Mononuclear cell (primary cell): ENCODE data around the gene SIMC1. TPM values are rescaled to one million over a fixed set of nuclear protein-coding genes. Genes with fewer than 3 reads are reported as not detected.

Experiments used
- H3K27me3 ChIP-seq: 2 replicates; pipeline ENCODE4 v1.6.0; 2011; ENCODE audit warnings: low read length, control low read depth; ENCODE audit not compliant: insufficient read depth
- H3K4me1 ChIP-seq: 2 replicates; pipeline ENCODE4 v1.5.1; 2011; ENCODE audit warnings: mild to moderate bottlenecking, low read length, control low read depth; ENCODE audit not compliant: insufficient read depth
- H3K4me3 ChIP-seq: 2 replicates; pipeline ENCODE4 v1.5.1; 2011; ENCODE audit warnings: mild to moderate bottlenecking, low read length, moderate library complexity
- H3K9me3 ChIP-seq: 2 replicates; pipeline ENCODE4 v1.5.1; 2011; ENCODE audit warnings: low read depth, mild to moderate bottlenecking, control low read depth, low read length
- total RNA-seq: library from RNA; depleted of rRNA; stranded (reverse); fragments of >200 nt; gene quantifications from one replicate; pipeline ENCODE4 v1.2.3, GENCODE V29; 2012

SIMC1 gene
- total RNA-seq, 1 donor = 11.5 TPM

- Histone ChIP-seq H3K27me3 (no peaks in the 10 kb centered on the region), H3K4me3 (no peak overlapping the region), H3K9me3 (no peaks in the 10 kb centered on the region)
Observed at GRCh38 chr5:176383248-176383905, 145.2 kb downstream of the SIMC1 start.

GRCh38 chr5:176383961-176384360 lies 145.7 kb downstream of the SIMC1 start:
- Histone ChIP-seq H3K9me3 (no peaks in the 10 kb centered on the region), H3K4me3 (no peak overlapping the region), H3K4me1 (peaks cover 25% of the 10 kb centered on the region), H3K27me3 (no peaks in the 10 kb centered on the region)

More at GRCh38 chr5:176383248-176383905, 145.2 kb downstream of the SIMC1 start:
- H3K4me1 ChIP-seq = peaks cover 25% of the 10 kb centered on the region

GRCh38 chr5:176384366-176384930 lies 146.2 kb downstream of the SIMC1 start:
- Histone ChIP-seq H3K4me3 (no peak overlapping the region), H3K9me3 (no peaks in the 10 kb centered on the region), H3K4me1 (peaks cover 28% of the 10 kb centered on the region), H3K27me3 (no peaks in the 10 kb centered on the region)

GRCh38 chr5:176384991-176385390 lies 146.8 kb downstream of the SIMC1 start:
- Histone ChIP-seq H3K4me3 (no peak overlapping the region), H3K9me3 (no peaks in the 10 kb centered on the region), H3K27me3 (no peaks in the 10 kb centered on the region), H3K4me1 (peaks cover 31% of the 10 kb centered on the region)

- Histone ChIP-seq H3K4me3 (no peak overlapping the region), H3K27me3 (no peaks in the 10 kb centered on the region), H3K4me1 (peaks cover 30% of the 10 kb centered on the region), H3K9me3 (no peaks in the 10 kb centered on the region)
Observed at GRCh38 chr5:176386491-176386890, 148.3 kb downstream of the SIMC1 start.

GRCh38 chr5:176387384-176387925 lies 149.2 kb downstream of the SIMC1 start:
- Histone ChIP-seq H3K27me3 (no peaks in the 10 kb centered on the region), H3K9me3 (no peaks in the 10 kb centered on the region), H3K4me3 (peak overlapping the region; percentile 82), H3K4me1 (peaks cover 37% of the 10 kb centered on the region)

- no peaks in the 10 kb centered on the region for H3K9me3 ChIP-seq
Observed at GRCh38 chr5:176388003-176388443, 149.8 kb downstream of the SIMC1 start.

GRCh38 chr5:176388444-176389134 lies 150.4 kb downstream of the SIMC1 start, which contains the start of the genes HIGD2A and NOP16:
Gene HIGD2A (plus strand): TSS chr5:176388751. CDS start chr5:176388820, 69 bp downstream.
Gene NOP16 (minus strand): TSS chr5:176388598. CDS start chr5:176388539, 59 bp downstream.
- Histone ChIP-seq H3K9me3 (no peaks in the 10 kb centered on the region), H3K4me1 (peaks cover 41% of the 10 kb centered on the region), H3K4me3 (peak within 1 kb of the TSS; percentile 82), H3K27me3 (no peaks in the 10 kb centered on the region)

More at GRCh38 chr5:176388003-176388443, 149.8 kb downstream of the SIMC1 start:
- Histone ChIP-seq H3K4me3 (peak overlapping the region; percentile 82), H3K27me3 (no peaks in the 10 kb centered on the region), H3K4me1 (peaks cover 41% of the 10 kb centered on the region)

- H3K27me3 ChIP-seq = no peaks in the 10 kb centered on the region
- peaks cover 41% of the 10 kb centered on the region for H3K4me1 ChIP-seq
- H3K9me3 ChIP-seq = no peaks in the 10 kb centered on the region
- peak overlapping the region; percentile 82 for H3K4me3 ChIP-seq
Observed at GRCh38 chr5:176389135-176390123, 151.2 kb downstream of the SIMC1 start.

GRCh38 chr5:176391479-176391878 lies 153.3 kb downstream of the SIMC1 start:
- Histone ChIP-seq H3K27me3 (no peaks in the 10 kb centered on the region), H3K9me3 (no peaks in the 10 kb centered on the region), H3K4me3 (no peak overlapping the region), H3K4me1 (peaks cover 38% of the 10 kb centered on the region)

- Histone ChIP-seq H3K4me3 (no peak overlapping the region), H3K9me3 (no peaks in the 10 kb centered on the region), H3K27me3 (no peaks in the 10 kb centered on the region), H3K4me1 (peaks cover 33% of the 10 kb centered on the region)
Observed at GRCh38 chr5:176391999-176392398, 153.8 kb downstream of the SIMC1 start.

GRCh38 chr5:176392526-176392925 lies 154.3 kb downstream of the SIMC1 start:
- H3K27me3 ChIP-seq = no peaks in the 10 kb centered on the region
- H3K4me1 ChIP-seq = peaks cover 28% of the 10 kb centered on the region
- H3K4me3 ChIP-seq = no peak overlapping the region
- H3K9me3 ChIP-seq = no peaks in the 10 kb centered on the region

- Histone ChIP-seq H3K9me3 (no peaks in the 10 kb centered on the region), H3K4me1 (peaks cover 20% of the 10 kb centered on the region), H3K4me3 (no peak overlapping the region), H3K27me3 (no peaks in the 10 kb centered on the region)
Observed at GRCh38 chr5:176394096-176394495, 155.9 kb downstream of the SIMC1 start.
